Natural killer cell (primary cell): ENCODE data around the gene GBF1. TPM values are rescaled to one million over a fixed set of nuclear protein-coding genes. Genes with fewer than 3 reads are reported as not detected.

Source experiments
- ATAC-seq, 3 donors: fragments of 150-1000 bp in 2 of 3; fragments of 200-7000 bp in 1 of 3; cut with Tn5 transposase; 1 replicate in 1 of 3; 2 replicates in 2 of 3; pipeline ENCODE4 v1.10.0; 2021; ENCODE audit warnings: mild to moderate bottlenecking in 2 of 3, moderate library complexity in 2 of 3
- DNase-seq, 2 donors: peaks; one replicate each; pipeline versions ENCODE4 v3.0.0 to v3.0.0-alpha.2; 2013 to 2021; ENCODE audit warnings: mixed read lengths in 1 of 2
- H3K27ac ChIP-seq: one replicate; pipeline ENCODE4 v1.5.1; 2013; ENCODE audit warnings: mild to moderate bottlenecking, low read length
- H3K27me3 ChIP-seq: one replicate; pipeline ENCODE4 v1.6.1; 2013; ENCODE audit warnings: low read length; ENCODE audit not compliant: control insufficient read depth, insufficient read depth
- H3K36me3 ChIP-seq: one replicate; pipeline ENCODE4 v1.6.1; 2013; ENCODE audit warnings: low read length; ENCODE audit not compliant: control insufficient read depth, insufficient read depth
- H3K4me1 ChIP-seq: one replicate; pipeline ENCODE4 v1.6.1; 2013; ENCODE audit warnings: low read length; ENCODE audit not compliant: control insufficient read depth, insufficient read depth
- H3K4me3 ChIP-seq: one replicate; pipeline ENCODE4 v1.5.1; 2013; ENCODE audit warnings: low read length
- H3K9me3 ChIP-seq: one replicate; pipeline ENCODE4 v1.6.1; 2013; ENCODE audit warnings: low read length; ENCODE audit not compliant: control insufficient read depth, insufficient read depth
- H3K27ac Mint-ChIP-seq, 2 donors: one replicate each; pipeline ENCODE4 v1.8.0; 2022; ENCODE audit warnings: mild to moderate bottlenecking in 2 of 2, mixed read lengths in 2 of 2, moderate library complexity in 1 of 2
- H3K27me3 Mint-ChIP-seq, 2 donors: one replicate each; pipeline ENCODE4 v1.8.0; 2022; ENCODE audit warnings: low read depth in 2 of 2, mixed read lengths in 2 of 2
- H3K36me3 Mint-ChIP-seq: one replicate; pipeline ENCODE4 v1.8.0; 2022; ENCODE audit warnings: mixed read lengths
- H3K4me1 Mint-ChIP-seq, 2 donors: one replicate each; pipeline ENCODE4 v1.8.0; 2022; ENCODE audit warnings: mixed read lengths in 2 of 2
- H3K4me3 Mint-ChIP-seq: one replicate; pipeline ENCODE4 v1.8.0; 2022; ENCODE audit warnings: mild to moderate bottlenecking, moderate library complexity, mixed read lengths
- H3K9me3 Mint-ChIP-seq, 2 donors: one replicate each; pipeline ENCODE4 v1.8.0; 2022; ENCODE audit warnings: mixed read lengths in 2 of 2
- WGBS: methylation state at CpG from one replicate; pipeline ENCODE4 v1.1.7; 2013; ENCODE audit warnings: missing lambda C conversion rate; ENCODE audit not compliant: insufficient coverage; 5-methylcytosine and 5-hydroxymethylcytosine counted together
- intact Hi-C: fragments of 100-400 bp; cut with micrococcal nuclease; formaldehyde crosslinking; loops from one replicate; pipeline ENCODE4 v1.14.2; 2022
- total RNA-seq, 4 donors: library from RNA; stranded (reverse); fragments of 120-200 nt in 1 of 4; gene quantifications; one replicate each; pipeline versions ENCODE4 v1.2.3 to v1.2.4, GENCODE V29; 2013 to 2022
- TF ChIP-seq, protein P1 (sequence below): fragments of 200-600 bp; IDR thresholded peaks from one replicate; pipeline ENCODE4 v1.8.0; 2022; ENCODE audit warnings: antibody characterized with exemption

GBF1 gene
- total RNA-seq, 3 donors from 2014 or later (not counting 1 experiment from before 2014, with no cell fraction given): 48.2 to 52.5 (median 50.9) TPM

GRCh38 chr10:102358712-102359382, 113.5 kb downstream of the GBF1 start:
- H3K4me3 Mint-ChIP-seq: no peak overlapping the region
- H3K4me1 ChIP-seq: no peaks in the 10 kb centered on the region
- H3K27me3 Mint-ChIP-seq: no peaks in the 10 kb centered on the region
- peaks cover 24% of the 10 kb centered on the region for H3K36me3 Mint-ChIP-seq
- no peaks in the 10 kb centered on the region for H3K9me3 Mint-ChIP-seq
- no peak for DNase-seq
- no peak for ATAC-seq
- H3K9me3 ChIP-seq: no peaks in the 10 kb centered on the region
- H3K27ac ChIP-seq: no peak overlapping the region
- 85% methylated on average over 4 of the region's 4 CpGs for WGBS
- TF ChIP-seq, protein P1, sequence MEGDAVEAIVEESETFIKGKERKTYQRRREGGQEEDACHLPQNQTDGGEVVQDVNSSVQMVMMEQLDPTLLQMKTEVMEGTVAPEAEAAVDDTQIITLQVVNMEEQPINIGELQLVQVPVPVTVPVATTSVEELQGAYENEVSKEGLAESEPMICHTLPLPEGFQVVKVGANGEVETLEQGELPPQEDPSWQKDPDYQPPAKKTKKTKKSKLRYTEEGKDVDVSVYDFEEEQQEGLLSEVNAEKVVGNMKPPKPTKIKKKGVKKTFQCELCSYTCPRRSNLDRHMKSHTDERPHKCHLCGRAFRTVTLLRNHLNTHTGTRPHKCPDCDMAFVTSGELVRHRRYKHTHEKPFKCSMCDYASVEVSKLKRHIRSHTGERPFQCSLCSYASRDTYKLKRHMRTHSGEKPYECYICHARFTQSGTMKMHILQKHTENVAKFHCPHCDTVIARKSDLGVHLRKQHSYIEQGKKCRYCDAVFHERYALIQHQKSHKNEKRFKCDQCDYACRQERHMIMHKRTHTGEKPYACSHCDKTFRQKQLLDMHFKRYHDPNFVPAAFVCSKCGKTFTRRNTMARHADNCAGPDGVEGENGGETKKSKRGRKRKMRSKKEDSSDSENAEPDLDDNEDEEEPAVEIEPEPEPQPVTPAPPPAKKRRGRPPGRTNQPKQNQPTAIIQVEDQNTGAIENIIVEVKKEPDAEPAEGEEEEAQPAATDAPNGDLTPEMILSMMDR: no peak
- peaks cover 0 to 5% of the 10 kb centered on the region in 2 donors for H3K4me1 Mint-ChIP-seq
- peaks cover 84% of the 10 kb centered on the region for H3K36me3 ChIP-seq
- no peak overlapping the region for H3K4me3 ChIP-seq
- intact Hi-C loops: no loop called here
- no peaks in the 10 kb centered on the region for H3K27me3 ChIP-seq
- H3K27ac Mint-ChIP-seq: no peak overlapping the region

DNA sequence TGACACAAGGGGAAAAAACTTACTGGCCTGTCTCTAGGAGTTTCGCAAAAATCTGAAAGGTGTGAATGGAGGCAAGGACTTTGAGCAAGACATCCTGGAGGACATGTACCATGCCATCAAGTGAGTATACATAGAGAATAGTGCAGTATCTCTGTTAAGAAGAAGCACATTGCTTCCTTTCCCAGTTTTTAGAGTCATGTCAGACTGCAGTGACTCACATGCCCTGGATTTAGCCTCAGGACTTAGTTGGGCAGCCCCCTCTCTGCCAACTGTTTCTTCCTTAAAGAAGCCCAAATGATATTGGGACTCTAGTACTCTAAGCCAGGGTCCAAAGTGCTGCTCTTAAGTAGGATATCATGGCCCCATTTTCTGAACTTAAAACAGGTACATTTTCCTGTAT, 122.1 kb downstream of the GBF1 start:
- Mint-ChIP-seq H3K27ac (no peak overlapping the region), H3K4me3 (no peak overlapping the region), H3K36me3 (peaks cover 34% of the 10 kb centered on the region), H3K9me3 (no peaks in the 10 kb centered on the region), H3K4me1 (no peaks in the 10 kb centered on the region), H3K27me3 (no peaks in the 10 kb centered on the region)
- no peaks in the 10 kb centered on the region for H3K9me3 ChIP-seq
- H3K36me3 ChIP-seq: peaks cover 82% of the 10 kb centered on the region
- H3K4me3 ChIP-seq: no peak overlapping the region
- ATAC-seq (no peak), DNase-seq (no peak)
- H3K27ac ChIP-seq: no peak overlapping the region
- no peaks in the 10 kb centered on the region for H3K27me3 ChIP-seq
- 100% methylated on average over 1 of the region's 1 CpG for WGBS
- TF ChIP-seq, protein P1: no peak
- intact Hi-C loops: no loop called here
- no peaks in the 10 kb centered on the region for H3K4me1 ChIP-seq

GRCh38 chr10:102368077-102368476, 122.7 kb downstream of the GBF1 start:
- no peaks in the 10 kb centered on the region for H3K27me3 Mint-ChIP-seq
- DNase-seq (no peak), ATAC-seq (no peak)
- WGBS: 96% methylated on average over 3 of the region's 3 CpGs
- TF ChIP-seq, protein P1: no peak
- no peaks in the 10 kb centered on the region for H3K27me3 ChIP-seq
- H3K4me1 Mint-ChIP-seq: no peaks in the 10 kb centered on the region
- H3K4me3 ChIP-seq: no peak overlapping the region
- H3K27ac ChIP-seq: no peak overlapping the region
- H3K9me3 ChIP-seq: no peaks in the 10 kb centered on the region
- no peaks in the 10 kb centered on the region for H3K4me1 ChIP-seq
- peaks cover 34% of the 10 kb centered on the region for H3K36me3 Mint-ChIP-seq
- H3K27ac Mint-ChIP-seq: no peak overlapping the region
- H3K9me3 Mint-ChIP-seq: no peaks in the 10 kb centered on the region
- peaks cover 82% of the 10 kb centered on the region for H3K36me3 ChIP-seq
- intact Hi-C loops: no loop called here
- no peak overlapping the region for H3K4me3 Mint-ChIP-seq

DNA sequence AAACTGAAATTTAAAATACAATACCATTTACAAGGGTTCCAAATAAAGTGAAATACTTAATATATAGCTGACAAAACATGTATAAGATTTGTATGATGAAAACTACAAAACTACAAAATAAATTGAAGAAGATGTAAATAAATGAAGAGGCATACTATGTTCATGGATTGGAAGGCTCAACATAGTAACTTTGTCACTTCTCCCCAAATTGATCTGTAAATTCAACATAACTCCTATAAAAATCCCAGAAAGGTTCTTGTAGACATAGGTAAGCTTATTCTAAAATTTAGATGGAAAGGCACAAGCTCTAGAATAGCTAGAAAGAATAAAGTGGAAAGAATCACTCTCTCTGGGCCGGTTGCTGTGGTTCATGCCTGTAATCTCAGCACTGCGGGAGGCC, 126.0 kb downstream of the GBF1 start:
- no peak overlapping the region for H3K4me3 Mint-ChIP-seq
- H3K36me3 ChIP-seq: peaks cover 79% of the 10 kb centered on the region
- WGBS: 100% methylated on average over 2 of the region's 2 CpGs
- H3K36me3 Mint-ChIP-seq: peaks cover 24% of the 10 kb centered on the region
- H3K9me3 Mint-ChIP-seq: no peaks in the 10 kb centered on the region
- no peaks in the 10 kb centered on the region for H3K27me3 Mint-ChIP-seq
- intact Hi-C loops: no loop called here
- no peak overlapping the region for H3K27ac Mint-ChIP-seq
- H3K27ac ChIP-seq: no peak overlapping the region
- no peak for ATAC-seq
- no peak overlapping the region for H3K4me3 ChIP-seq
- no peaks in the 10 kb centered on the region for H3K4me1 Mint-ChIP-seq
- TF ChIP-seq, protein P1: no peak
- H3K27me3 ChIP-seq: no peaks in the 10 kb centered on the region
- no peak for DNase-seq
- H3K4me1 ChIP-seq: no peaks in the 10 kb centered on the region
- no peaks in the 10 kb centered on the region for H3K9me3 ChIP-seq
